ENCODE results near the gene ZNF653. TPM values are rescaled to one million over a fixed set of nuclear protein-coding genes. Genes with fewer than 3 reads are reported as not detected.

ZNF653 gene
- polyA plus RNA-seq, 1 experiment, result 4.6 TPM

Small RNAs within 50 kb of the gene (small RNA-seq; reads per million reads assigned to genes)
- gene MIR7974 (ENCODE audit: insufficient read length, low read depth, low replicate concordance) (not detected), gene RN7SL833P (ENCODE audit: insufficient read length, low read depth, low replicate concordance) (not detected)

Other genes starting within 250 kb of the ZNF653 start
- gene DOCK6, start 243.3 kb downstream of the ZNF653 start, polyA plus RNA-seq (2011; rRNA removed), result 9.1 and 15.2 TPM in 2 replicates
- not detected in 2 replicates for gene TSPAN16, start 209.7 kb downstream of the ZNF653 start, polyA plus RNA-seq (2011; rRNA removed)
- 9.7 and 12.0 TPM in 2 replicates for gene RAB3D, start 166.2 kb downstream of the ZNF653 start, polyA plus RNA-seq (2011; rRNA removed)
- 89.8 and 107 TPM in 2 replicates for gene TMEM205, start 159.6 kb downstream of the ZNF653 start, polyA plus RNA-seq (2011; rRNA removed)
- 16.3 and 21.4 TPM in 2 replicates for gene CCDC159, start 159.3 kb downstream of the ZNF653 start, polyA plus RNA-seq (2011; rRNA removed)
- gene PLPPR2, start 150.4 kb downstream of the ZNF653 start, polyA plus RNA-seq (2011; rRNA removed), result 19.2 and 30.5 TPM in 2 replicates
- 1.0 TPM in 2 replicates for gene SWSAP1, start 131.2 kb downstream of the ZNF653 start, polyA plus RNA-seq (2011; rRNA removed)
- gene EPOR, start 121.5 kb downstream of the ZNF653 start, polyA plus RNA-seq (2011; rRNA removed), result 3.8 and 5.9 TPM in 2 replicates
- gene RGL3, start 86.5 kb downstream of the ZNF653 start, polyA plus RNA-seq (2011; rRNA removed), result 1.4 and 2.3 TPM in 2 replicates
- 0.16 and 0.38 TPM in 2 replicates for gene ODAD3, start 70.7 kb downstream of the ZNF653 start, polyA plus RNA-seq (2011; rRNA removed)
- gene PRKCSH, start 70.2 kb downstream of the ZNF653 start, polyA plus RNA-seq (2011; rRNA removed), result 137 and 348 TPM in 2 replicates
- not detected in 2 replicates for gene ELAVL3, start 24.8 kb downstream of the ZNF653 start, polyA plus RNA-seq (2011; rRNA removed)
- 30.9 and 45.2 TPM in 2 replicates for gene ECSIT, start 23.3 kb upstream of the ZNF653 start, polyA plus RNA-seq (2011; rRNA removed)
- gene CNN1, start 33.0 kb upstream of the ZNF653 start, polyA plus RNA-seq (2011; rRNA removed), result 227 and 267 TPM in 2 replicates
- gene ELOF1, start 53.4 kb upstream of the ZNF653 start, polyA plus RNA-seq (2011; rRNA removed), result 70.7 and 83.9 TPM in 2 replicates
- gene ACP5, start 71.8 kb upstream of the ZNF653 start, polyA plus RNA-seq (2011; rRNA removed), result 2.0 and 2.6 TPM in 2 replicates
- gene ZNF627, start 91.6 kb upstream of the ZNF653 start, polyA plus RNA-seq (2011; rRNA removed), result 5.8 and 9.5 TPM in 2 replicates
- gene ZNF823, start 233.1 kb upstream of the ZNF653 start, polyA plus RNA-seq (2011; rRNA removed), result 1.9 and 2.9 TPM in 2 replicates